ENCODE data around the gene PDCD2L. TPM values are rescaled to one million over a fixed set of nuclear protein-coding genes. Genes with fewer than 3 reads are reported as not detected.

Gene PDCD2L, protein sequence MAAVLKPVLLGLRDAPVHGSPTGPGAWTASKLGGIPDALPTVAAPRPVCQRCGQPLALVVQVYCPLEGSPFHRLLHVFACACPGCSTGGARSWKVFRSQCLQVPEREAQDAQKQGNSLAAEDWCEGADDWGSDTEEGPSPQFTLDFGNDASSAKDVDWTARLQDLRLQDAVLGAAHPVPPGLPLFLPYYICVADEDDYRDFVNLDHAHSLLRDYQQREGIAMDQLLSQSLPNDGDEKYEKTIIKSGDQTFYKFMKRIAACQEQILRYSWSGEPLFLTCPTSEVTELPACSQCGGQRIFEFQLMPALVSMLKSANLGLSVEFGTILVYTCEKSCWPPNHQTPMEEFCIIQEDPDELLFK
- 10 to 100 TPM in 1 of 4 donors, 1 to 10 TPM in 2, not detected in 1; 5.6 to 10.6 (median 7.2) TPM for total RNA-seq

DNA sequence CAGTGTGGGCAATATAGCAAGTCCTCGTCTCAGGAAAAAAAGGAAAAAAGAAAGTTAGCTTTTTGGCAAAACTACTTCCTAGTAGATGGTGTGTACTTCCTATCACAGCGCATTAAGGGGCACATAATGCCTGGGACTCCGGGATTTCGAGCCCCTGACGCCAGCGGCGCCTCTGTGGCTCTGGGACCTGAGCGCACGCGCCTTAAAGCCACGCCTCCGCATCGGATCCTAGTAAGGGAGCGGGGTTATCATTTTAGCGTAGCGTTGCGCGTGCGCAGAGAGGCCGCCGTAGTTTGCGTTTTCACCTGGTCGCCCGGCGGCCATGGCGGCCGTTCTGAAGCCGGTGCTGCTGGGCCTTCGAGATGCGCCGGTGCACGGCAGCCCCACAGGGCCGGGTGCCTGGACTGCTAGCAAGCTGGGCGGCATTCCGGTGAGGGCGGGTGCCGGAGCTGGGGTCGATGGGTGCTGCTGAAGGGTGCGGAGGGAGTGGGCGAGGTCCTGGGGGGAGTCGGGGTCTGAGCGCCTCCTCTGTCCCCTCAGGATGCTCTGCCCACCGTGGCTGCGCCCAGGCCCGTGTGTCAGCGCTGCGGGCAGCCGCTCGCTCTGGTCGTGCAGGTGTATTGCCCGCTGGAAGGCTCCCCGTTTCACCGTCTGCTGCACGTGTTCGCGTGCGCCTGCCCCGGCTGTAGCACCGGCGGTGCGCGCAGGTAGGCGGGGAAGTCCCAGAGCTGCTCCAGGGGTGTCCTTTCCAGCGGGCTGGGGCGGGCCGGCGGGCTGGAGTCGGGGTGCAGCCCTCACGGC is at the start of gene PDCD2L:
TSS of gene PDCD2L (plus strand) at position 291 of the 801 bp plus-strand sequence. CDS start at position 323, 32 bp downstream.
- H3K4me1 ChIP-seq: peaks cover 0 to 30% (median 6%) of the 10 kb centered on the region in 4 donors
- TF ChIP-seq, protein P1, sequence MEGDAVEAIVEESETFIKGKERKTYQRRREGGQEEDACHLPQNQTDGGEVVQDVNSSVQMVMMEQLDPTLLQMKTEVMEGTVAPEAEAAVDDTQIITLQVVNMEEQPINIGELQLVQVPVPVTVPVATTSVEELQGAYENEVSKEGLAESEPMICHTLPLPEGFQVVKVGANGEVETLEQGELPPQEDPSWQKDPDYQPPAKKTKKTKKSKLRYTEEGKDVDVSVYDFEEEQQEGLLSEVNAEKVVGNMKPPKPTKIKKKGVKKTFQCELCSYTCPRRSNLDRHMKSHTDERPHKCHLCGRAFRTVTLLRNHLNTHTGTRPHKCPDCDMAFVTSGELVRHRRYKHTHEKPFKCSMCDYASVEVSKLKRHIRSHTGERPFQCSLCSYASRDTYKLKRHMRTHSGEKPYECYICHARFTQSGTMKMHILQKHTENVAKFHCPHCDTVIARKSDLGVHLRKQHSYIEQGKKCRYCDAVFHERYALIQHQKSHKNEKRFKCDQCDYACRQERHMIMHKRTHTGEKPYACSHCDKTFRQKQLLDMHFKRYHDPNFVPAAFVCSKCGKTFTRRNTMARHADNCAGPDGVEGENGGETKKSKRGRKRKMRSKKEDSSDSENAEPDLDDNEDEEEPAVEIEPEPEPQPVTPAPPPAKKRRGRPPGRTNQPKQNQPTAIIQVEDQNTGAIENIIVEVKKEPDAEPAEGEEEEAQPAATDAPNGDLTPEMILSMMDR (IDR thresholded peaks at IDR 0.05): no peak
- TF ChIP-seq POLR2A (IDR thresholded peaks at IDR 0.05): peak; percentile 59
- TF ChIP-seq POLR2AphosphoS5 (IDR thresholded peaks at IDR 0.05): peak; percentile 55 to 80 (median 70)
- no peak for TF ChIP-seq EP300 (IDR thresholded peaks at IDR 0.05; ENCODE audit: low read depth)
- intact Hi-C loops (cut with DNase I; ENCODE audit: low total_unique reads): no loop called here
- H3K27ac ChIP-seq: peak within 1 kb of the TSS; percentile 72 to 84 (median 80)
- H3K36me3 ChIP-seq: peaks cover 0 to 11% (median 5%) of the 10 kb centered on the region in 4 donors
- H3K27me3 ChIP-seq: no peaks in the 10 kb centered on the region
- H3K4me3 ChIP-seq: peak within 1 kb of the TSS; percentile 71 to 98 (median 94)
- H3K9me3 ChIP-seq: no peaks in the 10 kb centered on the region
- in situ Hi-C loops (cut with MboI; ENCODE audit: low pct_ligation_motif_present in 1 of 4, low pct_unique_long_range_greater_than_20kb in 1 of 4, low sequenced_read_pairs in 3 of 4): no loop called here
- WGBS, 2 donors (ENCODE audit: low coverage in 1 of 2): 0% methylated on average over 1 to 67 of the region's 69 CpGs
- peak; percentile 96 for DNase-seq

DNA sequence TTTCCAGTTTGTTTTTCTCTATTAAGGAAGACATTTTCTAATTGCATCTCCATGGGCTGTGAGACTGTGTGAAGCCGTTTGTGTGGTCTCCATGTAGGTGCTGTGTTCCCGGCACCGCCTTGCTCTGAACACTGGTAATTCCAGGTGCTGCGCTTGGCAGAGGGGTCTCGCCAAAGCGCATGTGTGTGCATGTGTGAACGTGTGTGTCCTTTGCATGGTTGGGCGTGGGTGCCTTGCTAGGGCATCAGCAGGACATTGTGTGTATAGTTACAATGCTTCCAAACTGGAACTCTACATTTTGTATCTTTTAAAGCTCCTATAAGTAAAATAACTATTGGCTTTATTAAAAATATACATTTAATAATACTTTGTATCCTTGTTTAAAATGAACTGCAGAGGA is 49.0 kb upstream of the PDCD2L start:
- in situ Hi-C loops (cut with MboI; ENCODE audit: low pct_ligation_motif_present in 1 of 4, low pct_unique_long_range_greater_than_20kb in 1 of 4, low sequenced_read_pairs in 3 of 4): no loop called here
- intact Hi-C loops (cut with DNase I; ENCODE audit: low total_unique reads): no loop called here

DNA sequence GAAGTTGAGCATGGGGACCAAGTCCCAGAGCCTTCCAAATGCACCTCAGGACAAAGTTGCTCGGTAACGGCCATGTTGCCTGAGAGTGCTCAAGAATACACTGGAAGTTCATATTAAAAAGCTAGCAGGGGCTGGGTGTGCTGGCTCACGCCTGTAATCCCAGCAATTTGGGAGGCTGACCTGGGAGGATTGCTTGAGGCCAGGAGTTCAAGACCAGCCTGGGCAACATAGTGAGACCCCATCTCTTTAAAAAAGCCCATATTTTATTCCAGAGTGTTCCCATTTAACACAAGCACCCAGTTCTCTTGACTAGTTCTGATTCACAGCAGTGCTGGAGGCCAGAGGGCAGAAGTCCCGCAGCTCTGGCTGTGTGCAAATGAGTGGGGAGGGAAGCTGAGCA is 47.3 kb upstream of the PDCD2L start:
- no peak for DNase-seq
- H3K27ac ChIP-seq: no peak overlapping the region
- peaks cover 7 to 17% (median 12%) of the 10 kb centered on the region in 4 donors for H3K4me1 ChIP-seq
- TF ChIP-seq, protein P1 (IDR thresholded peaks at IDR 0.05): no peak
- TF ChIP-seq POLR2A (IDR thresholded peaks at IDR 0.05) (no peak), EP300 (IDR thresholded peaks at IDR 0.05; ENCODE audit: low read depth) (no peak), POLR2AphosphoS5 (IDR thresholded peaks at IDR 0.05) (no peak)
- WGBS, 2 donors (ENCODE audit: low coverage in 1 of 2): 89 to 100% methylated on average over 1 to 4 of the region's 4 CpGs
- in situ Hi-C loops (cut with MboI; ENCODE audit: low pct_ligation_motif_present in 1 of 4, low pct_unique_long_range_greater_than_20kb in 1 of 4, low sequenced_read_pairs in 3 of 4): no loop called here
- no peak overlapping the region for H3K4me3 ChIP-seq
- peaks cover 0 to 5% (median 0%) of the 10 kb centered on the region in 4 donors for H3K36me3 ChIP-seq
- H3K27me3 ChIP-seq: no peaks in the 10 kb centered on the region
- intact Hi-C loops (cut with DNase I; ENCODE audit: low total_unique reads): no loop called here
- H3K9me3 ChIP-seq: no peaks in the 10 kb centered on the region

More for the DNA sequence above, 49.0 kb upstream of the PDCD2L start:
- 94% methylated on average over 8 of the region's 8 CpGs; no CpG with 5 or more reads in 1 of the 2 donors for WGBS, 2 donors (ENCODE audit: low coverage in 1 of 2)
- no peak overlapping the region for H3K4me3 ChIP-seq
- peaks cover 0 to 12% (median 0%) of the 10 kb centered on the region in 4 donors for H3K36me3 ChIP-seq
- no peak for DNase-seq
- H3K9me3 ChIP-seq: no peaks in the 10 kb centered on the region
- peaks cover 7 to 17% (median 12%) of the 10 kb centered on the region in 4 donors for H3K4me1 ChIP-seq
- no peaks in the 10 kb centered on the region for H3K27me3 ChIP-seq
- no peak overlapping the region for H3K27ac ChIP-seq
- TF ChIP-seq POLR2A (IDR thresholded peaks at IDR 0.05) (no peak), EP300 (IDR thresholded peaks at IDR 0.05; ENCODE audit: low read depth) (no peak), POLR2AphosphoS5 (IDR thresholded peaks at IDR 0.05) (no peak)
- TF ChIP-seq, protein P1 (IDR thresholded peaks at IDR 0.05): no peak

DNA sequence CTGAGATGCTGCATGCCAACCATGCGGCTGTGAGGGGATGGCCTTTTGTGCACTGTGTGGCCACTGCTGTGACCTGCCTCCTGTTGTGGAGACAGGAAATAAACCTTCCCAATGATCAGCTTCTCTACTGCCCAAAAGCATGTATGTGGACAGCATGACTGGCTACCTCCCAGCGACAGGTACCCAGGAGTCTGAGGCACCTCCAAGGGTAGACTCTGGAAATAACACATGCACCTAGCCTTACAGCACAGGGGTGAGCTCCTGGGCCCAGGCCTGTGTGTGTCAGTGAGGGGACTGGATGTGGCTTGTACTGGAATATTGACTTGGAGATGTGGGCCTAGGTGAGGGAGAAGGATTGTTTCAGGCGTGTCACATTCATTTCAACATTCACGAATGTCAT is 46.8 kb upstream of the PDCD2L start:
- no peak for DNase-seq
- Histone ChIP-seq H3K4me3 (no peak overlapping the region), H3K36me3 (peaks cover 0 to 5% (median 0%) of the 10 kb centered on the region in 4 donors), H3K4me1 (peaks cover 7 to 17% (median 12%) of the 10 kb centered on the region in 4 donors), H3K27me3 (no peaks in the 10 kb centered on the region), H3K9me3 (no peaks in the 10 kb centered on the region), H3K27ac (no peak overlapping the region)
- TF ChIP-seq, protein P1 (IDR thresholded peaks at IDR 0.05): no peak
- TF ChIP-seq EP300 (IDR thresholded peaks at IDR 0.05; ENCODE audit: low read depth): no peak
- no peak for TF ChIP-seq POLR2AphosphoS5 (IDR thresholded peaks at IDR 0.05)
- TF ChIP-seq POLR2A (IDR thresholded peaks at IDR 0.05): no peak
- in situ Hi-C loops (cut with MboI; ENCODE audit: low pct_ligation_motif_present in 1 of 4, low pct_unique_long_range_greater_than_20kb in 1 of 4, low sequenced_read_pairs in 3 of 4): no loop called here
- WGBS, 2 donors (ENCODE audit: low coverage in 1 of 2): 94% methylated on average over 4 of the region's 4 CpGs; no CpG with 5 or more reads in 1 of the 2 donors
- intact Hi-C loops (cut with DNase I; ENCODE audit: low total_unique reads): no loop called here
